Measurements from ENCODE around the gene PGS1. TPM values are rescaled to one million over a fixed set of nuclear protein-coding genes. Genes with fewer than 3 reads are reported as not detected.

Gene PGS1

Small RNA genes within 50 kb of the gene (small RNA-seq; reads per million reads assigned to genes)
- gene RF00415 (ENCODE audit: insufficient read depth): not detected
- not detected for gene RN7SL236P (ENCODE audit: insufficient read depth)
